OCI-LY7 (cell line): ENCODE measurements around the gene AGBL1.

Source experiments
- EZH2phosphoT487 ChIP-seq: fragments of 200-600 bp; sonication (generic); IDR thresholded peaks from 2 replicates; pipeline ENCODE4 v1.6.1; 2018; ENCODE audit warnings: low read depth, borderline replicate concordance, mild to moderate bottlenecking, mixed run types, antibody characterized with exemption, low read length, moderate library complexity, mixed read lengths
- TF ChIP-seq, protein P1 (sequence below): fragments of 200-600 bp; sonication (generic); conservative IDR thresholded peaks from 2 replicates; pipeline ENCODE4 v1.5.1; 2014; ENCODE audit warnings: mild to moderate bottlenecking, antibody characterized with exemption, low read length, moderate library complexity, mixed read lengths

- TF ChIP-seq, protein P1, sequence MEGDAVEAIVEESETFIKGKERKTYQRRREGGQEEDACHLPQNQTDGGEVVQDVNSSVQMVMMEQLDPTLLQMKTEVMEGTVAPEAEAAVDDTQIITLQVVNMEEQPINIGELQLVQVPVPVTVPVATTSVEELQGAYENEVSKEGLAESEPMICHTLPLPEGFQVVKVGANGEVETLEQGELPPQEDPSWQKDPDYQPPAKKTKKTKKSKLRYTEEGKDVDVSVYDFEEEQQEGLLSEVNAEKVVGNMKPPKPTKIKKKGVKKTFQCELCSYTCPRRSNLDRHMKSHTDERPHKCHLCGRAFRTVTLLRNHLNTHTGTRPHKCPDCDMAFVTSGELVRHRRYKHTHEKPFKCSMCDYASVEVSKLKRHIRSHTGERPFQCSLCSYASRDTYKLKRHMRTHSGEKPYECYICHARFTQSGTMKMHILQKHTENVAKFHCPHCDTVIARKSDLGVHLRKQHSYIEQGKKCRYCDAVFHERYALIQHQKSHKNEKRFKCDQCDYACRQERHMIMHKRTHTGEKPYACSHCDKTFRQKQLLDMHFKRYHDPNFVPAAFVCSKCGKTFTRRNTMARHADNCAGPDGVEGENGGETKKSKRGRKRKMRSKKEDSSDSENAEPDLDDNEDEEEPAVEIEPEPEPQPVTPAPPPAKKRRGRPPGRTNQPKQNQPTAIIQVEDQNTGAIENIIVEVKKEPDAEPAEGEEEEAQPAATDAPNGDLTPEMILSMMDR: no peak
- no peak for TF ChIP-seq EZH2phosphoT487
These were observed 769.5 kb downstream of the AGBL1 start for GRCh38 chr15:86849136-86849535.
